Measurements from ENCODE around the gene MLLT3.

MLLT3 gene

GRCh38 chr9:20397348-20397747, 225.0 kb downstream of the MLLT3 start:
- Histone ChIP-seq H3K4me3 (IDR thresholded peaks at IDR 0.05; ENCODE audit: insufficient read depth, low read depth, low read length) (no peak overlapping the region), H3K9ac (no peak overlapping the region), H3K27me3 (ENCODE audit: insufficient read depth, low read depth) (no peaks in the 10 kb centered on the region), H3K36me3 (ENCODE audit: insufficient read depth) (no peaks in the 10 kb centered on the region), H3K27ac (no peak overlapping the region), H3K79me2 (ENCODE audit: insufficient read depth, low read depth) (no peaks in the 10 kb centered on the region), H2AFZ (ENCODE audit: low read depth) (no peak overlapping the region), H3K4me1 (ENCODE audit: low read depth, poor library complexity, severe bottlenecking) (no peaks in the 10 kb centered on the region), H4K20me1 (ENCODE audit: insufficient read depth) (no peaks in the 10 kb centered on the region), H3K4me2 (no peak overlapping the region)
- no peak for TF ChIP-seq CTCF (conservative IDR thresholded peaks at IDR 0.05; ENCODE audit: low read depth, low read length)

- no peak for TF ChIP-seq CTCF (conservative IDR thresholded peaks at IDR 0.05; ENCODE audit: low read depth, low read length)
- H3K27me3 ChIP-seq (ENCODE audit: insufficient read depth, low read depth) = no peaks in the 10 kb centered on the region
- no peak overlapping the region for H3K27ac ChIP-seq
These were observed 225.8 kb downstream of the MLLT3 start for GRCh38 chr9:20396509-20396908.

GRCh38 chr9:20395651-20396050, 226.6 kb downstream of the MLLT3 start:
- no peaks in the 10 kb centered on the region for H4K20me1 ChIP-seq (ENCODE audit: insufficient read depth)
- no peaks in the 10 kb centered on the region for H3K36me3 ChIP-seq (ENCODE audit: insufficient read depth)
- H3K4me3 ChIP-seq (IDR thresholded peaks at IDR 0.05; ENCODE audit: insufficient read depth, low read depth, low read length) = no peak overlapping the region
- no peak overlapping the region for H2AFZ ChIP-seq (ENCODE audit: low read depth)
- no peak overlapping the region for H3K9ac ChIP-seq
- no peak for TF ChIP-seq CTCF (conservative IDR thresholded peaks at IDR 0.05; ENCODE audit: low read depth, low read length)
- no peak overlapping the region for H3K4me2 ChIP-seq
- H3K27ac ChIP-seq = no peak overlapping the region
- no peaks in the 10 kb centered on the region for H3K27me3 ChIP-seq (ENCODE audit: insufficient read depth, low read depth)
- no peaks in the 10 kb centered on the region for H3K4me1 ChIP-seq (ENCODE audit: low read depth, poor library complexity, severe bottlenecking)
- no peaks in the 10 kb centered on the region for H3K79me2 ChIP-seq (ENCODE audit: insufficient read depth, low read depth)

More at GRCh38 chr9:20396509-20396908, 225.8 kb downstream of the MLLT3 start:
- Histone ChIP-seq H3K36me3 (ENCODE audit: insufficient read depth) (no peaks in the 10 kb centered on the region), H3K79me2 (ENCODE audit: insufficient read depth, low read depth) (no peaks in the 10 kb centered on the region), H3K4me1 (ENCODE audit: low read depth, poor library complexity, severe bottlenecking) (no peaks in the 10 kb centered on the region), H3K9ac (no peak overlapping the region), H3K4me2 (no peak overlapping the region), H3K4me3 (IDR thresholded peaks at IDR 0.05; ENCODE audit: insufficient read depth, low read depth, low read length) (no peak overlapping the region), H4K20me1 (ENCODE audit: insufficient read depth) (no peaks in the 10 kb centered on the region), H2AFZ (ENCODE audit: low read depth) (no peak overlapping the region)

- no peak for TF ChIP-seq CTCF (conservative IDR thresholded peaks at IDR 0.05; ENCODE audit: low read depth, low read length)
- Histone ChIP-seq H3K27ac (no peak overlapping the region), H3K4me1 (ENCODE audit: low read depth, poor library complexity, severe bottlenecking) (no peaks in the 10 kb centered on the region), H3K27me3 (ENCODE audit: insufficient read depth, low read depth) (no peaks in the 10 kb centered on the region), H3K79me2 (ENCODE audit: insufficient read depth, low read depth) (no peaks in the 10 kb centered on the region), H4K20me1 (ENCODE audit: insufficient read depth) (no peaks in the 10 kb centered on the region), H3K4me3 (IDR thresholded peaks at IDR 0.05; ENCODE audit: insufficient read depth, low read depth, low read length) (no peak overlapping the region), H3K36me3 (ENCODE audit: insufficient read depth) (no peaks in the 10 kb centered on the region), H3K9ac (no peak overlapping the region), H3K4me2 (no peak overlapping the region), H2AFZ (ENCODE audit: low read depth) (no peak overlapping the region)
These were observed 227.3 kb downstream of the MLLT3 start for GRCh38 chr9:20394969-20395368.
